Activated CD4-positive, alpha-beta T cell treated with anti-CD3 and anti-CD28 coated beads, Interleukin-2, amount 50 U/mL, for 16 hours (primary cell): ENCODE measurements around the gene GYG2.
"Not testable (repeated sequence)": the region's sequence is repeated elsewhere in the genome, so short reads cannot be mapped to it uniquely, and the experiment has no call there.

Source experiments
- DNase-seq: peaks from one replicate; pipeline ENCODE4 v3.0.0-alpha.2; 2020

The GYG2 gene

GRCh38 chrX:2910109-2910508 is 81.4 kb downstream of the GYG2 start:
- no peak for DNase-seq

- no peak for DNase-seq
Measured at GRCh38 chrX:2913118-2913517, 84.4 kb downstream of the GYG2 start.

- DNase-seq = no peak
Measured at GRCh38 chrX:2917767-2918166, 89.0 kb downstream of the GYG2 start.

GRCh38 chrX:2921193-2921592 is 92.5 kb downstream of the GYG2 start:
- DNase-seq = no peak

GRCh38 chrX:2921750-2922149 is 93.0 kb downstream of the GYG2 start:
- DNase-seq = no peak

GRCh38 chrX:2924151-2924550 is 95.4 kb downstream of the GYG2 start:
- no peak for DNase-seq

GRCh38 chrX:2926255-2926654 is 97.5 kb downstream of the GYG2 start:
- DNase-seq = not testable (repeated sequence)

- DNase-seq = no peak
Measured at GRCh38 chrX:2926664-2927275, 98.0 kb downstream of the GYG2 start.

GRCh38 chrX:2928191-2928582 is 99.5 kb downstream of the GYG2 start:
- DNase-seq = no peak

GRCh38 chrX:2928583-2929434 is 100.1 kb downstream of the GYG2 start, which contains the start of gene ARSD:
TSS of gene ARSD (minus strand) at chrX:2929339. CDS start at chrX:2929275, 64 bp downstream.
- peak; percentile 53 for DNase-seq

- no peak for DNase-seq
Measured at GRCh38 chrX:2931155-2931554, 102.4 kb downstream of the GYG2 start.

- no peak for DNase-seq
Measured at GRCh38 chrX:2931612-2932011, 102.9 kb downstream of the GYG2 start.
